H1 (cell line): ENCODE results near the gene TET1. TPM values are rescaled to one million over a fixed set of nuclear protein-coding genes. Genes with fewer than 3 reads are reported as not detected.
"Not testable (repeated sequence)": the region's sequence is repeated elsewhere in the genome, so short reads cannot be mapped to it uniquely, and the experiment has no call there.

Experiments
- CTCF ChIA-PET: fragments of 300-600 bp; sonication (Branson Sonifier 250); formaldehyde crosslinking; loops from one replicate; lab custom pipeline; 2021; ENCODE audit not compliant: partially characterized antibody; lab: Charles Lee
- POLR2A ChIA-PET: fragments of 300-600 bp; sonication (Branson Sonifier 250); formaldehyde crosslinking; loops from one replicate; lab custom pipeline; 2021; ENCODE audit warnings: inconsistent platforms; ENCODE audit not compliant: partially characterized antibody; lab: Charles Lee
- DNase-seq, 2 experiments: peaks; one replicate each; pipeline versions ENCODE4 v3.0.0 to v3.0.0-alpha.2; 2010 to 2022; ENCODE audit warnings: low spot score in 2 of 2, low read depth in 1 of 2, mixed read lengths in 1 of 2
- FAIRE-seq: peaks from 2 replicates; lab custom pipeline; 2011; peaks lifted over from hg19 to GRCh38; lab: Jason Lieb, UNC
- H2AFZ ChIP-seq: 2 replicates; pipeline ENCODE4 v1.8.1; 2012; ENCODE audit warnings: low read length, inconsistent platforms
- H2AK5ac ChIP-seq: 2 replicates; pipeline ENCODE4 v1.6.1; 2013; ENCODE audit warnings: low read depth, low read length
- H2BK120ac ChIP-seq: replicated peaks from 2 replicates; pipeline ENCODE3; 2013; ENCODE audit warnings: low read depth, low read length, inconsistent platforms
- H2BK12ac ChIP-seq: 2 replicates; pipeline ENCODE4 v1.6.1; 2013; ENCODE audit warnings: low read depth, low read length
- H2BK15ac ChIP-seq: 2 replicates; pipeline ENCODE4 v1.6.1; 2013; ENCODE audit warnings: low read length
- H2BK20ac ChIP-seq: 2 replicates; pipeline ENCODE4 v1.6.1; 2013; ENCODE audit warnings: low read length
- H2BK5ac ChIP-seq: 2 replicates; pipeline ENCODE4 v1.6.1; 2013; ENCODE audit warnings: low read depth, low read length
- H3K14ac ChIP-seq: 2 replicates; pipeline ENCODE4 v1.6.1; 2013; ENCODE audit warnings: inconsistent platforms; ENCODE audit not compliant: insufficient read length
- H3K18ac ChIP-seq: 2 replicates; pipeline ENCODE4 v1.6.1; 2013; ENCODE audit warnings: low read length; ENCODE audit errors: extremely low read depth
- H3K23ac ChIP-seq: 2 replicates; pipeline ENCODE4 v1.6.1; 2013; ENCODE audit warnings: inconsistent platforms; ENCODE audit not compliant: insufficient read length
- H3K23me2 ChIP-seq: 2 replicates; pipeline ENCODE4 v1.6.1; 2013; ENCODE audit warnings: low read depth, low read length
- H3K27ac ChIP-seq: 2 replicates; pipeline ENCODE4 v1.6.1; 2011; ENCODE audit warnings: low read depth, low read length, inconsistent platforms
- H3K27me3 ChIP-seq, 4 experiments: replicated peaks in 1 of 4; 1 replicate in 1 of 4; 2 replicates in 3 of 4; pipeline versions ENCODE4 v1.6.1 to v1.8.1; 2011 to 2013; ENCODE audit warnings: low read length in 3 of 4, mild to moderate bottlenecking in 3 of 4, inconsistent platforms in 2 of 4, mixed read lengths in 2 of 4, moderate library complexity in 1 of 4; ENCODE audit not compliant: control insufficient read depth in 3 of 4, insufficient read depth in 3 of 4; ENCODE audit errors: extremely low read depth in 1 of 4
- H3K36me3 ChIP-seq, 4 experiments: 2 replicates each; pipeline versions ENCODE4 v1.6.1 to v1.8.1; 2011 to 2013; ENCODE audit warnings: mild to moderate bottlenecking in 4 of 4, low read length in 3 of 4, moderate library complexity in 2 of 4, control low read depth in 1 of 4, inconsistent platforms in 1 of 4; ENCODE audit not compliant: insufficient read depth in 4 of 4, control insufficient read depth in 2 of 4
- H3K4ac ChIP-seq: replicated peaks from 2 replicates; pipeline ENCODE3; 2013; ENCODE audit warnings: low read length, low read depth, mixed read lengths, inconsistent platforms; ENCODE audit not compliant: insufficient read length
- H3K4me1 ChIP-seq, 4 experiments: replicated peaks in 1 of 4; 1 replicate in 1 of 4; 2 replicates in 3 of 4; pipeline versions ENCODE4 v1.6.1 to v1.8.1; 2011 to 2013; ENCODE audit warnings: low read length in 3 of 4, inconsistent platforms in 2 of 4, mixed read lengths in 1 of 4; ENCODE audit not compliant: insufficient read depth in 4 of 4, control insufficient read depth in 3 of 4
- H3K4me2 ChIP-seq, 2 experiments: 2 replicates each; pipeline versions ENCODE4 v1.6.1 to v1.8.1; 2011 to 2013; ENCODE audit warnings: low read depth in 2 of 2, low read length in 2 of 2, control low read depth in 1 of 2, inconsistent platforms in 1 of 2, mild to moderate bottlenecking in 1 of 2; ENCODE audit not compliant: insufficient read depth in 1 of 2
- H3K4me3 ChIP-seq, 4 experiments: fragments of 200-600, 300-600 bp in 1 of 4; sonication (generic), shearing (Covaris generic), sonication (Bioruptor Twin) in 1 of 4; 2 replicates each; pipeline versions ENCODE4 v1.5.1 to v1.8.1; 2011 to 2016; ENCODE audit warnings: low read length in 4 of 4, low read depth in 3 of 4, control low read depth in 2 of 4, inconsistent platforms in 2 of 4, mild to moderate bottlenecking in 2 of 4, mixed read lengths in 1 of 4, moderate library complexity in 1 of 4; ENCODE audit not compliant: insufficient read depth in 2 of 4; ENCODE audit errors: extremely low read depth in 1 of 4
- H3K56ac ChIP-seq: replicated peaks from 2 replicates; pipeline ENCODE3; 2013; ENCODE audit warnings: low read depth, mild to moderate bottlenecking, mixed read lengths, low read length, inconsistent platforms; ENCODE audit not compliant: insufficient read length
- H3K79me1 ChIP-seq: 2 replicates; pipeline ENCODE4 v1.6.1; 2013; ENCODE audit warnings: low read depth, low read length, control low read depth
- H3K79me2 ChIP-seq, 2 experiments: 2 replicates each; pipeline versions ENCODE4 v1.6.1 to v1.8.1; 2012 to 2013; ENCODE audit warnings: low read length in 2 of 2, mild to moderate bottlenecking in 2 of 2, inconsistent platforms in 1 of 2; ENCODE audit not compliant: insufficient read depth in 2 of 2, control insufficient read depth in 1 of 2
- H3K9ac ChIP-seq, 4 experiments: replicated peaks in 1 of 4; 1 replicate in 1 of 4; 2 replicates in 3 of 4; pipeline versions ENCODE4 v1.6.1 to v1.8.1; 2011 to 2013; ENCODE audit warnings: low read depth in 3 of 4, low read length in 3 of 4, control low read depth in 2 of 4, mild to moderate bottlenecking in 2 of 4, moderate library complexity in 2 of 4, inconsistent platforms in 1 of 4; ENCODE audit errors: extremely low read depth in 1 of 4
- H3K9me3 ChIP-seq, 2 experiments: 2 replicates each; pipeline versions ENCODE4 v1.6.1 to v1.8.1; 2012 to 2013; ENCODE audit warnings: mild to moderate bottlenecking in 2 of 2, moderate library complexity in 2 of 2, control low read depth in 1 of 2, inconsistent platforms in 1 of 2, low read depth in 1 of 2, low read length in 1 of 2, mixed read lengths in 1 of 2; ENCODE audit not compliant: insufficient read depth in 2 of 2
- H4K20me1 ChIP-seq, 2 experiments: replicated peaks in 1 of 2; 2 replicates each; pipeline versions ENCODE3 to v1.8.1; 2011 to 2013; ENCODE audit warnings: inconsistent platforms in 2 of 2, low read length in 2 of 2, mild to moderate bottlenecking in 1 of 2; ENCODE audit not compliant: insufficient read depth in 2 of 2, control insufficient read depth in 1 of 2
- H4K5ac ChIP-seq: 2 replicates; pipeline ENCODE4 v1.6.1; 2013; ENCODE audit warnings: low read length, low read depth, mixed read lengths, inconsistent platforms; ENCODE audit not compliant: insufficient read length
- H4K8ac ChIP-seq: 2 replicates; pipeline ENCODE4 v1.8.0; 2013; ENCODE audit warnings: mild to moderate bottlenecking, moderate library complexity, low read length, inconsistent platforms; ENCODE audit not compliant: insufficient read depth; ENCODE audit errors: extremely low read depth
- H4K91ac ChIP-seq: replicated peaks from 2 replicates; pipeline ENCODE3; 2013; ENCODE audit warnings: low read length, mixed read lengths, inconsistent platforms; ENCODE audit not compliant: insufficient read length
- NRF1 ChIP-seq: IDR thresholded peaks from 2 replicates; pipeline ENCODE4 v1.6.1; 2011; ENCODE audit warnings: mild to moderate bottlenecking, low read depth, low read length, improper control_type of control experiment
- TBP ChIP-seq: IDR thresholded peaks from 2 replicates; pipeline ENCODE4 v1.6.1; 2011; ENCODE audit warnings: low read depth, low read length, improper control_type of control experiment
- polyA plus RNA-seq, 7 experiments: library from polyadenylated mRNA; depleted of rRNA in 3 of 7; stranded (reverse) in 5 of 7; unstranded in 2 of 7; fragments of >200 nt in 5 of 7; fragments of 200-250 nt in 2 of 7; gene quantifications; 1 replicate in 5 of 7; 2 replicates in 1 of 7; 4 replicates in 1 of 7; pipeline versions ENCODE4 v1.2.1 to v1.2.3, GENCODE V29; 2011 to 2013; ENCODE audit warnings: missing spikeins in 2 of 7, mixed read lengths in 2 of 7
- total RNA-seq: library from RNA; stranded (reverse); fragmentation: NEBNext Ultra II Directional; extraction: Animal tissue kit (Norgen Biotek cat#: 25700); gene quantifications from 2 replicates; pipeline ENCODE4 v1.2.1, GENCODE V29; 2021
- TF ChIP-seq, protein P1 (sequence below): IDR thresholded peaks from 2 replicates; pipeline ENCODE4 v1.6.1; 2012; ENCODE audit warnings: inconsistent platforms
- TF ChIP-seq, protein P2 (sequence below), 3 experiments: IDR thresholded peaks; 1 replicate in 2 of 3; 2 replicates in 1 of 3; pipeline versions ENCODE4 v1.5.1 to v1.6.1; 2011; ENCODE audit warnings: low read length in 3 of 3, mild to moderate bottlenecking in 3 of 3, inconsistent platforms in 2 of 3, low read depth in 1 of 3, moderate library complexity in 1 of 3; ENCODE audit not compliant: insufficient read depth in 1 of 3; ENCODE audit errors: control extremely low read depth in 1 of 3

Gene TET1
- total and polyA plus RNA-seq, 2 of the 8 experiments (the other 6 are each of a cell fraction or from before 2014, with no cell fraction given), result 15.2 to 69.3 TPM

DNA sequence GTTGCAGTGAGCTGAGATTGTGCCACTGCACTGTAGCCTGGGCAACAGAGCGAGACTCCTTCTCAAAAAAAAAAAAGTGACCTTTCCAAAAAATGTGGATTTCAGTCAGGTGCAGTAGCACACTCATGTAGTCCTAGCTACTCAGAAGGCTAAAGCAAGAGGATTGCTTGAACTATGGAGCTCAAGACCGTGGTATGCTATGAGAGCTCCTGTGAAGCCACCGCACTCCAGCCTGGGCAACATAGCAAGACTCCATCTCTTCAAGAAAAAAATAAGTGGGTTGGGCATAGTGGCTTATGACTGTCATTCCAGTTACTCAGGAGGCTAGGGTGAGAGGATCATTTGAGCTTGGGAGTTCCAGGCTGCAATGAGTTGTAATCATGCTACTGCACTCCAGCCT lies 51.1 kb downstream of the TET1 start (continued):
- TF ChIP-seq, protein P1, sequence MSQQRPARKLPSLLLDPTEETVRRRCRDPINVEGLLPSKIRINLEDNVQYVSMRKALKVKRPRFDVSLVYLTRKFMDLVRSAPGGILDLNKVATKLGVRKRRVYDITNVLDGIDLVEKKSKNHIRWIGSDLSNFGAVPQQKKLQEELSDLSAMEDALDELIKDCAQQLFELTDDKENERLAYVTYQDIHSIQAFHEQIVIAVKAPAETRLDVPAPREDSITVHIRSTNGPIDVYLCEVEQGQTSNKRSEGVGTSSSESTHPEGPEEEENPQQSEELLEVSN, result no peak
- TF ChIP-seq NRF1, result no peak
- TF ChIP-seq, protein P2, sequence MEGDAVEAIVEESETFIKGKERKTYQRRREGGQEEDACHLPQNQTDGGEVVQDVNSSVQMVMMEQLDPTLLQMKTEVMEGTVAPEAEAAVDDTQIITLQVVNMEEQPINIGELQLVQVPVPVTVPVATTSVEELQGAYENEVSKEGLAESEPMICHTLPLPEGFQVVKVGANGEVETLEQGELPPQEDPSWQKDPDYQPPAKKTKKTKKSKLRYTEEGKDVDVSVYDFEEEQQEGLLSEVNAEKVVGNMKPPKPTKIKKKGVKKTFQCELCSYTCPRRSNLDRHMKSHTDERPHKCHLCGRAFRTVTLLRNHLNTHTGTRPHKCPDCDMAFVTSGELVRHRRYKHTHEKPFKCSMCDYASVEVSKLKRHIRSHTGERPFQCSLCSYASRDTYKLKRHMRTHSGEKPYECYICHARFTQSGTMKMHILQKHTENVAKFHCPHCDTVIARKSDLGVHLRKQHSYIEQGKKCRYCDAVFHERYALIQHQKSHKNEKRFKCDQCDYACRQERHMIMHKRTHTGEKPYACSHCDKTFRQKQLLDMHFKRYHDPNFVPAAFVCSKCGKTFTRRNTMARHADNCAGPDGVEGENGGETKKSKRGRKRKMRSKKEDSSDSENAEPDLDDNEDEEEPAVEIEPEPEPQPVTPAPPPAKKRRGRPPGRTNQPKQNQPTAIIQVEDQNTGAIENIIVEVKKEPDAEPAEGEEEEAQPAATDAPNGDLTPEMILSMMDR (IDR thresholded peaks at IDR 0.05; ENCODE audit: control extremely low read depth in 1 of 3, insufficient read depth in 1 of 3, low read depth in 1 of 3, low read length in 3 of 3), result no peak
- no peak for TF ChIP-seq TBP
- TF ChIP-seq, all 59 proteins: peak for 0

DNA sequence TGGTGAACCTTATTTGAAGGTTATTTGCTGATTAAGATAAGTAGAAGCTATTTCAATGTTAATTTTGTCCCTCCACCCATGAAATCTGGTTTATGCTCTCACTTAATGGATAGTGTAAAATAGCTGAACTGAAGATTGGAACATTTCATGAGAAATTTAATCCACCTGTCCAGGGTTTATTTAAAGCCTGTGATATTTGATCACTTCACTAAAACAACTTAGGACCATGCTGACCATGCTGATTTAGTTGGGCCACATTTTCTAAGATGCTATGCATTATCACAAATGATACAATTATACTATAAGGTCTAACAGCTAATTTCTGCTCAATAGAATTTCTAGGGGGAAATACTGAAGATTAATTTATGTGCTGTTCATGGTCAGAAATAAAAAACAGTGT lies 53.8 kb downstream of the TET1 start:
- H2BK20ac ChIP-seq, H3K23ac ChIP-seq, H4K20me1 ChIP-seq, H3K18ac ChIP-seq, H3K56ac ChIP-seq, H3K4me3 ChIP-seq, H3K27ac ChIP-seq, H2BK120ac ChIP-seq, H3K23me2 ChIP-seq, H2AK5ac ChIP-seq, H3K9me3 ChIP-seq, H4K5ac ChIP-seq, H3K4me1 ChIP-seq, FAIRE-seq, H3K4ac ChIP-seq, H4K91ac ChIP-seq, H2BK15ac ChIP-seq, DNase-seq, H3K79me1 ChIP-seq, H2BK12ac ChIP-seq, H2BK5ac ChIP-seq, H2AFZ ChIP-seq, H3K27me3 ChIP-seq, H4K8ac ChIP-seq, H3K4me2 ChIP-seq, H3K9ac ChIP-seq, H3K14ac ChIP-seq: not testable (repeated sequence)
- ChIA-PET CTCF (interaction anchor here (0.7 to 1.3 kb wide), 3 partner anchors 11 to 367 kb away, joined by 3 to 4 read pairs (median 3); no protein-coding TSS in a partner anchor), POLR2A (interaction anchor here (0.6 to 1.9 kb wide), 3 partner anchors 13 to 319 kb away, joined by 3 to 4 read pairs (median 3); no protein-coding TSS in a partner anchor)
- H3K36me3 ChIP-seq, result peaks cover 0 to 14% (median 2%) of the 10 kb centered on the region in 4 experiments; a peak in 2 of 8 replicates
- H3K79me2 ChIP-seq, result peaks cover 0 to 32% of the 10 kb centered on the region in 2 experiments; a peak in 2 of 4 replicates
